T-helper 2 cell (primary cell): ENCODE measurements around the gene ANO2.

Experiments used
- DNase-seq, 5 experiments: peaks; one replicate each; pipeline versions ENCODE4 v3.0.0 to v3.0.0-alpha.2; 2012 to 2022
- total RNA-seq, 2 donors: gene quantifications; one replicate each; lab custom pipeline; 2026; lab: John Stamatoyannopoulos, UW

Gene ANO2
- total RNA-seq = 0 reads per million in 2 donors

GRCh38 chr12:5945071-5946008 lies at the start of gene ANO2:
ANO2 (minus strand) TSS chr12:5945259; CDS start chr12:5945217, 42 bp downstream.
- no peak for DNase-seq

- DNase-seq = no peak
Observed at GRCh38 chr12:5989621-5990020, 44.6 kb upstream of the ANO2 start.

GRCh38 chr12:5988659-5989116 lies 43.6 kb upstream of the ANO2 start:
- peak; percentile 7 to 66 (median 48) for DNase-seq

- DNase-seq = no peak
Observed at GRCh38 chr12:5988088-5988487, 43.0 kb upstream of the ANO2 start.

- no peak for DNase-seq
Observed at GRCh38 chr12:5987573-5987972, 42.5 kb upstream of the ANO2 start.

GRCh38 chr12:5985471-5985870 lies 40.4 kb upstream of the ANO2 start:
- DNase-seq = no peak

- no peak for DNase-seq
Observed at GRCh38 chr12:5984873-5985272, 39.8 kb upstream of the ANO2 start.

GRCh38 chr12:5982106-5982505 lies 37.0 kb upstream of the ANO2 start:
- DNase-seq = no peak

- DNase-seq = no peak
Observed at GRCh38 chr12:5977556-5977955, 32.5 kb upstream of the ANO2 start.

- no peak for DNase-seq
Observed at GRCh38 chr12:5976711-5977110, 31.7 kb upstream of the ANO2 start.

- no peak for DNase-seq
Observed at GRCh38 chr12:5976196-5976595, 31.1 kb upstream of the ANO2 start.

GRCh38 chr12:5973461-5974115 lies 28.5 kb upstream of the ANO2 start:
- DNase-seq = no peak

GRCh38 chr12:5972387-5972786 lies 27.3 kb upstream of the ANO2 start:
- no peak for DNase-seq

- DNase-seq = no peak
Observed at GRCh38 chr12:5971194-5971850, 26.3 kb upstream of the ANO2 start.

GRCh38 chr12:5969974-5970690 lies 25.1 kb upstream of the ANO2 start:
- no peak for DNase-seq

GRCh38 chr12:5969156-5969973 lies 24.3 kb upstream of the ANO2 start:
- no peak for DNase-seq

GRCh38 chr12:5967645-5968415 lies 22.8 kb upstream of the ANO2 start:
- DNase-seq = no peak

- DNase-seq = no peak
Observed at GRCh38 chr12:5966486-5967095, 21.5 kb upstream of the ANO2 start.

GRCh38 chr12:5965950-5966383 lies 20.9 kb upstream of the ANO2 start:
- peak in 3 of 5 experiments; percentile 14 to 30 (median 19) for DNase-seq
